SK-N-SH (cell line): ENCODE data around the gene HBA2. TPM values are rescaled to one million over a fixed set of nuclear protein-coding genes. Genes with fewer than 3 reads are reported as not detected.

Source experiments
- CTCF ChIA-PET: fragments of 300-600, 350-600 bp; formaldehyde crosslinking; extraction: SDS; loops from one replicate; lab custom pipeline; 2021; lab: Yijun Ruan, JAX
- POLR2A ChIA-PET: fragments of 350-600 bp; sonication (Branson Sonifier 250); formaldehyde crosslinking; extraction: SDS; loops from one replicate; lab custom pipeline; 2020; ENCODE audit warnings: antibody characterized with exemption, inconsistent platforms; lab: Yijun Ruan, JAX
- DNase-seq: peaks from one replicate; pipeline ENCODE4 v3.0.0; 2012
- H2AFZ ChIP-seq: fragments of 200-600 bp; sonication (generic); 2 replicates; pipeline ENCODE4 v1.8.1; 2016; ENCODE audit warnings: antibody characterized with exemption, mild to moderate bottlenecking, low read depth
- H3F3A ChIP-seq: fragments of 200-600 bp; sonication (generic); replicated peaks from 2 replicates; pipeline ENCODE3; 2016; ENCODE audit warnings: antibody characterized with exemption, mild to moderate bottlenecking; ENCODE audit not compliant: insufficient read depth
- H3K27ac ChIP-seq, 2 experiments: fragments of 200-500 bp in 1 of 2; fragments of 200-600 bp in 1 of 2; sonication (Bioruptor generic) in 1 of 2; sonication (generic), shearing (Covaris generic) in 1 of 2; 2 replicates each; pipeline versions ENCODE4 v1.5.1 to v1.6.1; 2014 to 2016; ENCODE audit warnings: low read depth in 2 of 2, inconsistent platforms in 1 of 2, low read length in 1 of 2, mild to moderate bottlenecking in 1 of 2, mixed read lengths in 1 of 2
- H3K27me3 ChIP-seq: fragments of 200-600 bp; sonication (generic), shearing (Covaris generic); 2 replicates; pipeline ENCODE4 v1.6.1; 2016; ENCODE audit warnings: mixed run types; ENCODE audit not compliant: insufficient read depth
- H3K36me3 ChIP-seq, 2 experiments: fragments of 200-500 bp in 1 of 2; fragments of 200-600 bp in 1 of 2; sonication (Bioruptor generic) in 1 of 2; sonication (generic) in 1 of 2; replicated peaks in 1 of 2; 2 replicates each; pipeline versions ENCODE3 to v1.5.1; 2014 to 2016; ENCODE audit warnings: low read length in 1 of 2, mild to moderate bottlenecking in 1 of 2; ENCODE audit not compliant: insufficient read depth in 2 of 2, control insufficient read depth in 1 of 2
- H3K4me1 ChIP-seq, 2 experiments: fragments of 200-500 bp in 1 of 2; fragments of 200-600 bp in 1 of 2; sonication (Bioruptor generic) in 1 of 2; sonication (generic), shearing (Covaris generic) in 1 of 2; 2 replicates each; pipeline versions ENCODE4 v1.5.1 to v1.6.1; 2014 to 2016; ENCODE audit warnings: low read depth in 1 of 2, low read length in 1 of 2, mixed run types in 1 of 2; ENCODE audit not compliant: insufficient read depth in 2 of 2, control insufficient read depth in 1 of 2
- H3K4me2 ChIP-seq: fragments of 200-600 bp; sonication (generic), shearing (Covaris generic); 2 replicates; pipeline ENCODE4 v1.6.1; 2017; ENCODE audit warnings: mixed run types
- H3K4me3 ChIP-seq, 2 experiments: fragments of 200-500 bp in 1 of 2; fragments of 200-600 bp in 1 of 2; sonication (Bioruptor generic) in 1 of 2; sonication (generic), shearing (Covaris generic) in 1 of 2; 2 replicates each; pipeline versions ENCODE4 v1.5.1 to v1.8.1; 2014 to 2016; ENCODE audit warnings: low read depth in 2 of 2, inconsistent platforms in 1 of 2, low read length in 1 of 2, mild to moderate bottlenecking in 1 of 2, mixed read lengths in 1 of 2, moderate library complexity in 1 of 2
- H3K79me2 ChIP-seq: fragments of 200-600 bp; sonication (generic); 2 replicates; pipeline ENCODE4 v1.8.1; 2017; ENCODE audit warnings: mild to moderate bottlenecking; ENCODE audit not compliant: insufficient read depth
- H3K9ac ChIP-seq: fragments of 200-600 bp; sonication (generic); 2 replicates; pipeline ENCODE4 v1.6.1; 2017; ENCODE audit warnings: mixed run types
- H3K9me2 ChIP-seq: fragments of 200-600 bp; sonication (generic); 2 replicates; pipeline ENCODE4 v1.6.1; 2017; ENCODE audit warnings: mixed run types
- H3K9me3 ChIP-seq: fragments of 200-600 bp; sonication (generic); 2 replicates; pipeline ENCODE4 v1.6.1; 2017; ENCODE audit warnings: mixed run types, mild to moderate bottlenecking, moderate library complexity
- H4K20me1 ChIP-seq: fragments of 200-600 bp; sonication (generic); 2 replicates; pipeline ENCODE4 v1.6.1; 2017; ENCODE audit warnings: mild to moderate bottlenecking, mixed run types; ENCODE audit not compliant: insufficient read depth
- CHD2 ChIP-seq: fragments of 150-350 bp; IDR thresholded peaks from 2 replicates; pipeline ENCODE4 v1.6.1; 2018; ENCODE audit warnings: low read length; ENCODE audit not compliant: partially characterized antibody
- EZH2phosphoT487 ChIP-seq: fragments of 200-600 bp; sonication (generic); IDR thresholded peaks from 2 replicates; pipeline ENCODE4 v1.6.1; 2017; ENCODE audit warnings: low read depth, mixed run types, mild to moderate bottlenecking, antibody characterized with exemption, moderate library complexity, borderline replicate concordance
- FOXJ3 ChIP-seq: sonication (generic); formaldehyde crosslinking; IDR thresholded peaks from 2 replicates; pipeline ENCODE4 v1.5.1; 2020; ENCODE audit warnings: mild to moderate bottlenecking, missing genetic modification reagents
- FOXM1 ChIP-seq: IDR thresholded peaks from 2 replicates; pipeline ENCODE4 v1.4.0; 2012; ENCODE audit warnings: low read depth, mild to moderate bottlenecking
- GATA2 ChIP-seq: sonication (generic); formaldehyde crosslinking; IDR thresholded peaks from 2 replicates; pipeline ENCODE4 v1.5.0; 2020; ENCODE audit warnings: mild to moderate bottlenecking, missing genetic modification reagents
- JUND ChIP-seq: IDR thresholded peaks from 2 replicates; pipeline ENCODE4 v1.4.0; 2012
- NFIC ChIP-seq: IDR thresholded peaks from 2 replicates; pipeline ENCODE4 v1.4.0; 2012; ENCODE audit warnings: borderline replicate concordance
- NRF1 ChIP-seq: IDR thresholded peaks from 2 replicates; pipeline ENCODE4 v1.6.1; 2012; ENCODE audit warnings: low read depth, mild to moderate bottlenecking, low read length
- POLR2AphosphoS5 ChIP-seq: IDR thresholded peaks from 2 replicates; pipeline ENCODE4 v1.6.1; 2012; ENCODE audit warnings: low read depth, low read length
- RAD21 ChIP-seq: IDR thresholded peaks from 2 replicates; pipeline ENCODE4 v1.6.1; 2012; ENCODE audit warnings: mild to moderate bottlenecking, low read length
- SMC3 ChIP-seq: IDR thresholded peaks from 2 replicates; pipeline ENCODE4 v1.6.1; 2012; ENCODE audit warnings: low read depth, low read length, improper control_type of control experiment
- TCF12 ChIP-seq: IDR thresholded peaks from 2 replicates; pipeline ENCODE4 v1.4.0; 2012
- TEAD4 ChIP-seq: IDR thresholded peaks from 2 replicates; pipeline ENCODE4 v1.4.0; 2012; ENCODE audit warnings: mild to moderate bottlenecking, borderline replicate concordance; ENCODE audit not compliant: insufficient read depth
- WGBS: methylation state at CpG from one replicate; pipeline ENCODE4 v1.1.6; 2017; ENCODE audit warnings: low lambda C conversion rate; 5-methylcytosine and 5-hydroxymethylcytosine counted together
- polyA plus RNA-seq, 3 experiments: library from polyadenylated mRNA; depleted of rRNA; stranded (reverse); fragments of >200 nt; gene quantifications; 2 replicates each; pipeline ENCODE4 v1.2.3, GENCODE V29; 2012
- TF ChIP-seq, protein P1 (sequence below): fragments of 200-600 bp; sonication (generic); IDR thresholded peaks from 2 replicates; pipeline ENCODE4 v1.6.1; 2017; ENCODE audit warnings: antibody characterized with exemption, mild to moderate bottlenecking, moderate library complexity
- TF ChIP-seq, protein P2 (sequence below): IDR thresholded peaks from 2 replicates; pipeline ENCODE4 v1.4.0; 2012; ENCODE audit warnings: low read depth
- TF ChIP-seq, protein P3 (sequence below): fragments of 150-350 bp; IDR thresholded peaks from 2 replicates; pipeline ENCODE4 v1.6.1; 2016; ENCODE audit warnings: mild to moderate bottlenecking, low read depth, low read length
- TF ChIP-seq, protein P4 (sequence below): IDR thresholded peaks from 2 replicates; pipeline ENCODE4; 2012
- TF ChIP-seq, protein P5 (sequence below): IDR thresholded peaks from 2 replicates; pipeline ENCODE4 v1.4.0; 2012; ENCODE audit warnings: low read depth, borderline replicate concordance
- TF ChIP-seq, protein P6 (sequence below): IDR thresholded peaks from 2 replicates; pipeline ENCODE4 v1.6.1; 2012; ENCODE audit warnings: mild to moderate bottlenecking, low read depth, low read length, moderate library complexity

HBA2 gene
- polyA plus RNA-seq, 1 of the 3 experiments (the other 2 are of a cell fraction), result not detected

DNA sequence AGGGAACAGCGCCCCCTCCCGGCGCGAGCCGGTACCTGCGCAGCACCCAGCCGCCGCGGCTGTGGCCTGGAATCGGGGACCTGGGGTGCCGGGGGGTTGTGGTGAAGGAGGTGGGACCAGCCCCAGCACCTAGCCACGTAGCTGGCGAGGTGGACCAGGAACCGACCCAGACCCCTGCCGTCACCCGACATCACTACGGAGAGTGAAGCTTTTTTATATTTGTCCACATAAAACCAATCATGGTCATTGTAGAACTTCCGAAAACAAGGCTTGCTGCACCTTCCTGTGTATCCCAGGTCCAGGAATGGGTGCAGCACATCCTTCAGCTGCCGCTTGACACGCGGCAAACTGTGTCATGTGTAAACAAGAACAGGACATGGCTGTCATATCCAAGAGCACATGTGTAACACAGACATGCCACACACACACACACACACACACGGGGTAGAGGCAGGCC is 8.9 kb downstream of the HBA2 start:
- peak overlapping the region; percentile 91; the same call in 1 of the 2 replicates for H3K4me2 ChIP-seq
- TF ChIP-seq NRF1 (peak; percentile 38; the same call in 1 of the 2 replicates), JUND (no peak), POLR2AphosphoS5 (peak; percentile 61; the same call in 1 of the 2 replicates), SMC3 (peak; percentile 51), FOXJ3 (CRISPR knock-in tag) (no peak), RAD21 (peak; percentile 67)
- TF ChIP-seq, protein P1, sequence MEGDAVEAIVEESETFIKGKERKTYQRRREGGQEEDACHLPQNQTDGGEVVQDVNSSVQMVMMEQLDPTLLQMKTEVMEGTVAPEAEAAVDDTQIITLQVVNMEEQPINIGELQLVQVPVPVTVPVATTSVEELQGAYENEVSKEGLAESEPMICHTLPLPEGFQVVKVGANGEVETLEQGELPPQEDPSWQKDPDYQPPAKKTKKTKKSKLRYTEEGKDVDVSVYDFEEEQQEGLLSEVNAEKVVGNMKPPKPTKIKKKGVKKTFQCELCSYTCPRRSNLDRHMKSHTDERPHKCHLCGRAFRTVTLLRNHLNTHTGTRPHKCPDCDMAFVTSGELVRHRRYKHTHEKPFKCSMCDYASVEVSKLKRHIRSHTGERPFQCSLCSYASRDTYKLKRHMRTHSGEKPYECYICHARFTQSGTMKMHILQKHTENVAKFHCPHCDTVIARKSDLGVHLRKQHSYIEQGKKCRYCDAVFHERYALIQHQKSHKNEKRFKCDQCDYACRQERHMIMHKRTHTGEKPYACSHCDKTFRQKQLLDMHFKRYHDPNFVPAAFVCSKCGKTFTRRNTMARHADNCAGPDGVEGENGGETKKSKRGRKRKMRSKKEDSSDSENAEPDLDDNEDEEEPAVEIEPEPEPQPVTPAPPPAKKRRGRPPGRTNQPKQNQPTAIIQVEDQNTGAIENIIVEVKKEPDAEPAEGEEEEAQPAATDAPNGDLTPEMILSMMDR, result peak; percentile 86
- TF ChIP-seq, protein P2, sequence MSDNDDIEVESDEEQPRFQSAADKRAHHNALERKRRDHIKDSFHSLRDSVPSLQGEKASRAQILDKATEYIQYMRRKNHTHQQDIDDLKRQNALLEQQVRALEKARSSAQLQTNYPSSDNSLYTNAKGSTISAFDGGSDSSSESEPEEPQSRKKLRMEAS, result no peak
- TF ChIP-seq, all 33 proteins: peak for 5
- Histone ChIP-seq H3K4me1 (peaks cover 0 to 10% of the 10 kb centered on the region in 2 experiments; a peak in 1 of 4 replicates), H3K9me3 (no peaks in the 10 kb centered on the region), H2AFZ (no peak overlapping the region), H3K79me2 (no peaks in the 10 kb centered on the region), H3F3A (peaks cover 4% of the 10 kb centered on the region), H3K9ac (no peak overlapping the region), H3K9me2 (no peaks in the 10 kb centered on the region), H3K4me3 (peak overlapping the region in 1 of 2 experiments; percentile 56; a peak in 1 of 4 replicates), H4K20me1 (peaks cover 11% of the 10 kb centered on the region), H3K27ac (no peak overlapping the region), H3K27me3 (peaks cover 14% of the 10 kb centered on the region), H3K36me3 (peaks cover 3 to 6% of the 10 kb centered on the region in 2 experiments)
- peak; percentile 43 for DNase-seq
- ChIA-PET CTCF (interaction anchor here (0.6 to 7.5 kb wide), 28 partner anchors 11 to 181 kb away, joined by 3 to 120 read pairs (median 4); partner anchors contain the start of genes HBM, NPRL3, POLR3K and SNRNP25), POLR2A (no interaction called here)
- 14% methylated on average over 15 of the region's 22 CpGs for WGBS

DNA sequence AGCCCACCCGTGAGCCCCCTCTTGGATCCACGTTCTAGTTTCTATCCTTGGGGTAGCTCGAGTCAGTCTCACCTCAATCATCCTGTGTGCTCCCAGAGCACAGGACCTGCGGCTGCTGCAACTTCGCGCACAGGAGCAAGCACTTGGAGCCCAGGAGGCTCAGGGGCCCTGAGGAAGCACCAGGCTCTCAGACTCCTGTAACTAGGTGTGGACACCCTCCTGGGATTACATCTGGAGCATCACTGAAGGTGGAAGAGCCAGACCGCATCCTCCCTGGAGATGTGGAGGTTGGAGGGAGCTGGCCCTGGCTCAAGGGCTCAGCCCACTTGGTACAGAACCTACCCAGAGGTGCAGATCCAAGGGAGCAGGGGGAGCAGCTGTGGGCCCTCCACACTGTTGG is 10.3 kb downstream of the HBA2 start:
- H3K27me3 ChIP-seq, result peaks cover 4% of the 10 kb centered on the region; the same call in 1 of the 2 replicates
- DNase-seq, result no peak
- no peak overlapping the region for H2AFZ ChIP-seq
- CTCF ChIA-PET, result interaction anchor here (1.3 to 7.5 kb wide), 6 partner anchors 9 to 179 kb away, joined by 5 to 120 read pairs (median 41); partner anchors contain the start of genes POLR3K and SNRNP25
- 97% methylated on average over 3 of the region's 7 CpGs for WGBS
- no peak overlapping the region for H3K4me2 ChIP-seq
- H3K9me3 ChIP-seq, result no peaks in the 10 kb centered on the region
- no peak overlapping the region for H3K27ac ChIP-seq
- H3K9me2 ChIP-seq, result no peaks in the 10 kb centered on the region
- peaks cover 12% of the 10 kb centered on the region for H4K20me1 ChIP-seq
- no peak overlapping the region for H3K4me3 ChIP-seq
- no peak overlapping the region for H3K9ac ChIP-seq
- H3K4me1 ChIP-seq, result peaks cover 0 to 8% of the 10 kb centered on the region in 2 experiments; a peak in 1 of 4 replicates
- peaks cover 4% of the 10 kb centered on the region for H3F3A ChIP-seq
- no peaks in the 10 kb centered on the region for H3K79me2 ChIP-seq
- H3K36me3 ChIP-seq, result peaks cover 3 to 11% of the 10 kb centered on the region in 2 experiments
- POLR2A ChIA-PET, result interaction anchor here (0.6 kb wide), 2 partner anchors 66 to 130 kb away, joined by 3 read pairs; partner anchors contain the start of gene POLR3K
- TF ChIP-seq TEAD4 (no peak), TCF12 (no peak), EZH2phosphoT487 (no peak), NFIC (no peak), GATA2 (CRISPR knock-in tag) (no peak), FOXM1 (no peak), CHD2 (no peak)
- TF ChIP-seq, protein P3, sequence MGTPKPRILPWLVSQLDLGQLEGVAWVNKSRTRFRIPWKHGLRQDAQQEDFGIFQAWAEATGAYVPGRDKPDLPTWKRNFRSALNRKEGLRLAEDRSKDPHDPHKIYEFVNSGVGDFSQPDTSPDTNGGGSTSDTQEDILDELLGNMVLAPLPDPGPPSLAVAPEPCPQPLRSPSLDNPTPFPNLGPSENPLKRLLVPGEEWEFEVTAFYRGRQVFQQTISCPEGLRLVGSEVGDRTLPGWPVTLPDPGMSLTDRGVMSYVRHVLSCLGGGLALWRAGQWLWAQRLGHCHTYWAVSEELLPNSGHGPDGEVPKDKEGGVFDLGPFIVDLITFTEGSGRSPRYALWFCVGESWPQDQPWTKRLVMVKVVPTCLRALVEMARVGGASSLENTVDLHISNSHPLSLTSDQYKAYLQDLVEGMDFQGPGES, result no peak
- TF ChIP-seq, protein P4, sequence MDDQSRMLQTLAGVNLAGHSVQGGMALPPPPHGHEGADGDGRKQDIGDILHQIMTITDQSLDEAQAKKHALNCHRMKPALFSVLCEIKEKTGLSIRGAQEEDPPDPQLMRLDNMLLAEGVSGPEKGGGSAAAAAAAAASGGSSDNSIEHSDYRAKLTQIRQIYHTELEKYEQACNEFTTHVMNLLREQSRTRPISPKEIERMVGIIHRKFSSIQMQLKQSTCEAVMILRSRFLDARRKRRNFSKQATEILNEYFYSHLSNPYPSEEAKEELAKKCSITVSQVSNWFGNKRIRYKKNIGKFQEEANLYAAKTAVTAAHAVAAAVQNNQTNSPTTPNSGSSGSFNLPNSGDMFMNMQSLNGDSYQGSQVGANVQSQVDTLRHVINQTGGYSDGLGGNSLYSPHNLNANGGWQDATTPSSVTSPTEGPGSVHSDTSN, result no peak
- TF ChIP-seq, protein P5, sequence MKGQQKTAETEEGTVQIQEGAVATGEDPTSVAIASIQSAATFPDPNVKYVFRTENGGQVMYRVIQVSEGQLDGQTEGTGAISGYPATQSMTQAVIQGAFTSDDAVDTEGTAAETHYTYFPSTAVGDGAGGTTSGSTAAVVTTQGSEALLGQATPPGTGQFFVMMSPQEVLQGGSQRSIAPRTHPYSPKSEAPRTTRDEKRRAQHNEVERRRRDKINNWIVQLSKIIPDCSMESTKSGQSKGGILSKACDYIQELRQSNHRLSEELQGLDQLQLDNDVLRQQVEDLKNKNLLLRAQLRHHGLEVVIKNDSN, result no peak
- TF ChIP-seq, protein P6, sequence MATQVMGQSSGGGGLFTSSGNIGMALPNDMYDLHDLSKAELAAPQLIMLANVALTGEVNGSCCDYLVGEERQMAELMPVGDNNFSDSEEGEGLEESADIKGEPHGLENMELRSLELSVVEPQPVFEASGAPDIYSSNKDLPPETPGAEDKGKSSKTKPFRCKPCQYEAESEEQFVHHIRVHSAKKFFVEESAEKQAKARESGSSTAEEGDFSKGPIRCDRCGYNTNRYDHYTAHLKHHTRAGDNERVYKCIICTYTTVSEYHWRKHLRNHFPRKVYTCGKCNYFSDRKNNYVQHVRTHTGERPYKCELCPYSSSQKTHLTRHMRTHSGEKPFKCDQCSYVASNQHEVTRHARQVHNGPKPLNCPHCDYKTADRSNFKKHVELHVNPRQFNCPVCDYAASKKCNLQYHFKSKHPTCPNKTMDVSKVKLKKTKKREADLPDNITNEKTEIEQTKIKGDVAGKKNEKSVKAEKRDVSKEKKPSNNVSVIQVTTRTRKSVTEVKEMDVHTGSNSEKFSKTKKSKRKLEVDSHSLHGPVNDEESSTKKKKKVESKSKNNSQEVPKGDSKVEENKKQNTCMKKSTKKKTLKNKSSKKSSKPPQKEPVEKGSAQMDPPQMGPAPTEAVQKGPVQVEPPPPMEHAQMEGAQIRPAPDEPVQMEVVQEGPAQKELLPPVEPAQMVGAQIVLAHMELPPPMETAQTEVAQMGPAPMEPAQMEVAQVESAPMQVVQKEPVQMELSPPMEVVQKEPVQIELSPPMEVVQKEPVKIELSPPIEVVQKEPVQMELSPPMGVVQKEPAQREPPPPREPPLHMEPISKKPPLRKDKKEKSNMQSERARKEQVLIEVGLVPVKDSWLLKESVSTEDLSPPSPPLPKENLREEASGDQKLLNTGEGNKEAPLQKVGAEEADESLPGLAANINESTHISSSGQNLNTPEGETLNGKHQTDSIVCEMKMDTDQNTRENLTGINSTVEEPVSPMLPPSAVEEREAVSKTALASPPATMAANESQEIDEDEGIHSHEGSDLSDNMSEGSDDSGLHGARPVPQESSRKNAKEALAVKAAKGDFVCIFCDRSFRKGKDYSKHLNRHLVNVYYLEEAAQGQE, result no peak
